ENCODE measurements around the gene HYAL1.

Gene HYAL1

DNA sequence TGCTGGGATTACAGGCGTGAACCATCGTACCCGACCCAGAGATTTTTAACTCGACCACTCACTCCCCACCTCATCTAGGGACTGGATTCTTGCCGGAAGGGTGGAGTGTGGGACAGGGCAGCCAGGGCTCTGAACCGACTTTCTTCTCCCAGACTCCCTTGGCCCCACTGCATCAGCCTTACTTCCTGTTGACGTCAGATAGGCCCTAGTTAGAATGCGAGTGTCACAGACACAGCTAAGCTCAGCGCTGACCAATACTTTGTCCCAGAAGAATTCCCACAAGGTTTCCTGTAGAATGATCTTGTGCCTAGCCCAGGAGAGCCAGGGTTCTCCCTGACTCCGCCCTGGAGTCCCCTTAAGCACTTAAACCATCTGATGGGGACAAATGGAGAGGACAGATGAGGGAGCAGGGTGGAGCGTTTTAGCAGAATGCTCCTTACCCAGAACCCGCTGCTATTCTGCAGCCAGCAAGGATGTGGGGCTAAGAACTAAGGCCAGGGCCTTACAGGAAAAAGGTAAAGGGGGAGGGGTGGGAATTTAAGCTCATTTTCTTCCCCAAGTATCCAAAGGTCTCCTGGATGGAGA lies 30.5 kb upstream of the HYAL1 start:
- DNase-seq = no peak

GRCh38 chr3:50331364-50331907 lies 28.1 kb upstream of the HYAL1 start:
- DNase-seq = no peak

DNA sequence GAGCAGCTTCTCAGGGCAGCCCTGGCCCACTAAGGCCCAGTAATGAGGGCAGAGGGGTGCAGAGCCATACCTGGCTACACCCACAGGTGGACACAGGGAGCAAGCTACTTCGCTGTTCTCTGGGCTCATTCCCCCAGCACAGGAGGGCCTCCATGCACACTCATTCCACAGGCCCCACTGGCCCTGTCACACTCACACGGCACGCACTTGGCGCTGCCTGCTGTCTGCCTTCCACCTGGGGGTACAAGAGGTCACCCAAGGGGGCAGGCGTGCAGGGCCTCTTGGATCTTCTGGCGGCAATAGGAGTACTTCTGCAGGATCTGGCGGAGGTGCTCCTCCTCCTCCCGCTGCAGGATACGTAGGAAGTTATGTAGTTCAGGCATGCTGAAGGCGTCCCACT lies 27.0 kb upstream of the HYAL1 start:
- no peak for DNase-seq

GRCh38 chr3:50327943-50328691 lies 24.7 kb upstream of the HYAL1 start, which contains the start of gene TUSC2:
Gene TUSC2 (minus strand): TSS chr3:50328223. CDS start chr3:50328099, 124 bp downstream.
- DNase-seq = peak; percentile 86

DNA sequence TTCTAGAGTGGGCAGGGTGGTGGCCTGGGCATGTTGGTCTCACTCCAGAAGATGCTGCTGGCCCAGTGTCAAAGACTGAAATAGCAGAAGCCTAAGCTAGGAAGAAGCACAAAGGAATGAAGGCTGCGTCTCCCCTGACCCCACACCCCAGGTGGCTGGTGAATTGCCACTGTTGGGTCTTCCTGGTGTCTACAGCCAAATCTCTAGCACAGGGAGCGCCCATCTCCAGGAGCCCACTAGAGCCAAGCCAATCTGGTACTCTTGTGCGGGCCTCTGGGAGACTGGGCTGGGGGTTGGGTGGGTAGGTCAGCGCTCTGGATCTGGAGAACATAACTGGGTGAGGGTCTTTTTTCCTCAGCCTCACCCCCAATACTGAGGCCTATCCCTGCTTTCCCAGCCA lies 23.8 kb upstream of the HYAL1 start:
- no peak for DNase-seq

- DNase-seq = no peak
These were observed 22.8 kb upstream of the HYAL1 start for GRCh38 chr3:50326182-50326541.

DNA sequence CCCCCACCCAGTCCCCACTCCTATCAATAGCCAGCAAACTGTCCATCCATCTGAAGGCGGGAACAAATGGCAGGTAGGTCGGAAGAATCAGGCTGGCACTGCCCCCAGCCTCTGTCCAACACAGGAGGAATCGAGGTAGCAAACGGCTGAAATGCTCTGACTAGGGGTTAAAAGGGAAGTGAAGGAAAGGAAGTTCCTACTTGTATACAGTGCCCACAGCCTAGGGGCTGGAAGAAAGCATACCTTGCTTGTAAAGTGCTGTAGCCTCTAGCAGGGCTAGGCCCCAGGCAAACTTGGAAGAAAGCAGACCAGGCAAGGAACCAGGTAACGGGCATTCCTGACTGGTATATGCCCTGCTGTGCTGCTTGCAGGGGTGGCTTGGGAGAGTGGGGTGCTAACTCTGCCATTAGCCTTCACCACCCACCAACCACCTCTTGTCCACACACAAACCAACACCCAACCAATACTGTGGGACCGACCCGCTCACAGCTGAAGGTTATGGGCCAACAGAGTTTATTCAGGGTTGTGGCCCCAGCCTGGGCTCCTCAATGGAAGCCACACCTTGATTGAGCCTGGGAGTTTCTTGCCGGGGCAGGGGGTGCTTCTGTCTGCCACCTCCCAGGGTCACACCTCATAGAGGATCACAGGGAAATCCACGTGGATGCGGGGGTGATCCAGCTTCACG lies 22.3 kb upstream of the HYAL1 start:
- DNase-seq = no peak

DNA sequence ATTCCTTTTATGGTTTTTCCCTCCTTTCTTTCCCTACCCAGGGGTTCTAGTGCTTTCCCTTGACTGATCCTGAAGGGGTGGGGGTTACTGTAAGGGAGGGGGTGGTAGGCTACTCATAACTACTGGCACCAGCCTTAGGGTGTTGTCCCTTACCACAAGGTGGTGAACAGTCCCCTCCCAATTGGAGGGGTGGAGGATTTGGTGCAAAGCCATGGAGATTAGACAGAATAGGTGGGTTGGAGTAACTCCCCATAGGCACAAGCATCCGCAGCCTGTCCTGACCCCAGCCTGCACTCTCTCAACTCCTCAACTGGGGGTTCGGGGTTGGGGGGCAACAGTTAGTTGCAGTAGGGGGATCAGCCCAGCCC lies 21.7 kb upstream of the HYAL1 start:
- DNase-seq = no peak

DNA sequence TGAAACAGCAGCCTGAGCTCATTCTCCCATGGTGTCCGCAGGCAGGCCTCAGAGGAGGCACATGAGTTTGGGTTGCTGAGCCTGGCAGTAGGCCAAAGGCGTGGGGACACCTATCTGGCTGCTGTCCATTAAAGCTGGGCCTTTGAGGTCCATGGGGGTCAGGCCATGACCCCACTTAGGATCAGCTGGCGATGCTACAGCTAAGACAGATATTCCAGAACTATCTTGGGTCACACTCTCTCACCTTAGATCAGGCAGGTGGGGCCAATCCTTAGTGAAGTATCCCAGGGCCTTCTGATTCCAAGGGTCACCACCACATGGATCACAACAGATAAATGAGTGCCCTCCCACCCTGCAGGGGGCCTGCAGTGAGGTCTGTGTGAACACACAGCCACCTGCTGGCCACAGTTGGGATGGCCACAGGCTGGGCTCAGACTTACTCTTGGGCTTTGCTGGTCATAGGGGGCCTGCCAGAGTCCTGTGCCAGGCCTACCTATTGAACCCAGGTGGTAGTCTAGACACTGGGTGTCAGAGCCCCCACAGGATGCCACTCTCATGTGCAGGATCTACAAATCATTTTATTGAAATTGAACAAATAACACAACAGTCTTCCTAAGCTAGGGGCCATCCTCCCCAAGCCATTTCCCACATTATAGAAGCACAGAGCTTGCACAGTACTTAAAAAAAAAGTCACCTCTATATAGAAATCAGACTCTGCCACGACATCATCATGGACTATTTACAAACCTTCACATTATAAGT lies 21.2 kb upstream of the HYAL1 start:
- no peak for DNase-seq

GRCh38 chr3:50323614-50324199 lies 20.3 kb upstream of the HYAL1 start:
- DNase-seq = no peak

GRCh38 chr3:50323092-50323600 lies 19.8 kb upstream of the HYAL1 start:
- DNase-seq = no peak

GRCh38 chr3:50322386-50323091 lies 19.2 kb upstream of the HYAL1 start, which contains the start of gene HYAL2:
Gene HYAL2 (minus strand): TSS chr3:50322745. CDS start chr3:50320489, 2,256 bp downstream.
- DNase-seq = no peak

GRCh38 chr3:50322115-50322385 lies 18.7 kb upstream of the HYAL1 start:
- DNase-seq = no peak

DNA sequence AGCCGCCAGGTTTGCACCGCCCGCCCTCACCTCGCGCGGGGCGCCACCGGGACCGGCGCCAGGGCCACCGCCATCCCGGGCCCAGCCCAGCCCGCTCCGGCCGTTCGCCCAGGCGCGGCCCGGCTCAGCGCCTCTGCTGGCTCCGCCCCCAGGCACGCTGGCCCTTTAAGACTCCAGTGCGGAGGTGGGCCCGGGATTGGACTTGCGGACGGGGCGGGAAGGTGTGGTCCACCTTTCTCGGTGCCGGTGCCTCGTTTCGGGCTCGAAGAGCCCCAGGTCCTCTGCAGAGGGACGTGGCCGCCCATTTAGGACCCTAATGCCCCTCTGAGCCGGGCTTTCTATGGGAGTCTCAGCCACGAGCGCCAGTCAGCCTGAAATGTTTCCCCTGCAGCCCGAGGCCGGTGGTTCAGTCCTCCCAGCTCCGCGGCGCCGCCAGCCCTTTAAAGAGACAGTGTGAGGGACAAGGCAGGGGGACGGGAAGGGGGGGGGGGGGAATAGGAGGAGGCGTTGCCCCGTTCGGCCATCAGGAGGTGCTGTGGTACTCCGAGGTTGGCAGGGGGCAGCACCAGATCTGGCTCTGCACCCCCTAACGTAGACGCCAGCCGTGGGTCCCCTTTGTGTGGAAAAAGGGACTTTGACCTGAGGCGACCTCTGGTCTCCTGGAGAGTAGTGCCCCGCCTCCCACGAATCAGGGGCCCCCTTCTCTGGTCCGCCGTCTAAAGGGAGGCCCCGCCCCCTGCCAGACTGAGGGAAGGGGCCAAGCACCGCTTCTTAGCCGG lies 18.2 kb upstream of the HYAL1 start:
- DNase-seq = peak; percentile 63

- DNase-seq = no peak
These were observed 17.5 kb upstream of the HYAL1 start for GRCh38 chr3:50320853-50321335.

DNA sequence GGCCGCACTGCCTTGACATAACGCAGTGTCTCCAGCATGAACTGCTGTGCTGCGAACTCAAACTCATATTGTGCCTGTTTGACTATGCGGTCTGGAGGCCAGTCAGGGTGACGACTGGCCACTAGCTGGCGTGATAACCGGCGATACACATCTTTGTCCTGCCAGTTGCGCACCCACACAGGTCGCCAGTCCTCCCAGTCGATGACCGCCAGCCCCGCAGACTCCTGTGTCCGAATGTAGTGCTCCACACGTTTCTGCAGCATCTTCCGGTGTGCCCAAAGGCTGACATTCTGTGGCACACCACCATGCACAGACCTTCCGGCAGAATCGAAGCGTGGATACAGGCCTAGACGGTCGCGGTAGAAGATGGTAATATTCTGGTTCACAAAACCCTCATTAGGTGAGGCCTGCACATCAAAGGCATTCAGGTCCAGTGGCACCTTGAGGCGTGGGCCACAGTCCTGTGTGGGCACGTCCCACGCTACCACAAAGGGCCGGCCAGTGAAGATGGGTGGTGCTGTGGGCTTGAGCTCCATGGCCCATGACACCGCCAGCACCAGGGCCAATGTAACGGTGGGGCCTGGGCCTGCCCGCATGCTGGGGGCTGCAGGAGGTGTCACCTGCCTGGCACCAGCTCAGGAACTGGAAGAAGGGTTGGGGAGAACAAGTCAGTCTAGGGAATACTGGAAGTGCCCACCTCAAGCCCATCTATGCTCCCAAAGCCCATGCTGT lies 16.7 kb upstream of the HYAL1 start:
- DNase-seq = no peak

GRCh38 chr3:50319181-50319893 lies 16.0 kb upstream of the HYAL1 start:
- DNase-seq = no peak

DNA sequence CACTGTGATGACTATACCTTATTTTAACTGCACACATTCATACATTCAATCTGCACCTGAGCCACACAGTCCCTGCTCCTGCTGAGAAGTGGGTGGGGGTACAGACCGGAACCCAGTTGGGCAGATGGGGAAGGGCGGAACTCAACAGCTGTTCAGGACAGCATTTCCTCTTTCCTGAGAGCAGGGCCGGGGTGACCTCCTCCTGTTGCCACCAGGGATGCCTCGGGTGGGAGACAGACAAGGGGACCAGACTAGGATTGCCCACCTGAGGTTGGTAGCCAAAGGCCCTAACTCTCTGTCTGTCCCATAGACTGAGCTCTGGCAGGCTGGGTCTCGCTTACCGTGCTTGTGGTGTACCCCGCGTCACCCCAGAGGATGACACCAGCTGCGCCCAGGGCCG lies 15.2 kb upstream of the HYAL1 start:
- DNase-seq = no peak

GRCh38 chr3:50318163-50318562 lies 14.8 kb upstream of the HYAL1 start:
- no peak for DNase-seq

GRCh38 chr3:50317300-50317699 lies 13.9 kb upstream of the HYAL1 start:
- no peak for DNase-seq
